ENCODE results near the gene ACBD4. TPM values are rescaled to one million over a fixed set of nuclear protein-coding genes. Genes with fewer than 3 reads are reported as not detected.

ACBD4 gene
- total and polyA plus RNA-seq, 2 of the 13 experiments (the other 11 are each of a cell fraction or from before 2014, with no cell fraction given), result 16.1 to 26.9 TPM

- no peak for TF ChIP-seq ZHX2 (IDR thresholded peaks at IDR 0.05; ENCODE audit: low read depth)
- peak; percentile 87; the same call in 1 of the 2 replicates for TF ChIP-seq ZHX2 (CRISPR knock-in tag; IDR thresholded peaks at IDR 0.05; ENCODE audit: borderline replicate concordance)
- no peak for TF ChIP-seq SOX5 (CRISPR knock-in tag; IDR thresholded peaks at IDR 0.05; ENCODE audit: borderline replicate concordance)
- no peak for TF ChIP-seq ZNF3 (CRISPR knock-in tag; IDR thresholded peaks at IDR 0.05)
- TF ChIP-seq ZNF678 (CRISPR knock-in tag; IDR thresholded peaks at IDR 0.05), result peak; percentile 96
- TF ChIP-seq NR0B2 (CRISPR knock-in tag; IDR thresholded peaks at IDR 0.05), result peak; percentile 86
- peak; percentile 52; the same call in 1 of the 2 replicates for TF ChIP-seq HNF4A (CRISPR knock-in tag; IDR thresholded peaks at IDR 0.05)
- TF ChIP-seq ZNF138 (CRISPR knock-in tag; IDR thresholded peaks at IDR 0.05; ENCODE audit: low read depth), result peak; percentile 84
- TF ChIP-seq, protein P1, sequence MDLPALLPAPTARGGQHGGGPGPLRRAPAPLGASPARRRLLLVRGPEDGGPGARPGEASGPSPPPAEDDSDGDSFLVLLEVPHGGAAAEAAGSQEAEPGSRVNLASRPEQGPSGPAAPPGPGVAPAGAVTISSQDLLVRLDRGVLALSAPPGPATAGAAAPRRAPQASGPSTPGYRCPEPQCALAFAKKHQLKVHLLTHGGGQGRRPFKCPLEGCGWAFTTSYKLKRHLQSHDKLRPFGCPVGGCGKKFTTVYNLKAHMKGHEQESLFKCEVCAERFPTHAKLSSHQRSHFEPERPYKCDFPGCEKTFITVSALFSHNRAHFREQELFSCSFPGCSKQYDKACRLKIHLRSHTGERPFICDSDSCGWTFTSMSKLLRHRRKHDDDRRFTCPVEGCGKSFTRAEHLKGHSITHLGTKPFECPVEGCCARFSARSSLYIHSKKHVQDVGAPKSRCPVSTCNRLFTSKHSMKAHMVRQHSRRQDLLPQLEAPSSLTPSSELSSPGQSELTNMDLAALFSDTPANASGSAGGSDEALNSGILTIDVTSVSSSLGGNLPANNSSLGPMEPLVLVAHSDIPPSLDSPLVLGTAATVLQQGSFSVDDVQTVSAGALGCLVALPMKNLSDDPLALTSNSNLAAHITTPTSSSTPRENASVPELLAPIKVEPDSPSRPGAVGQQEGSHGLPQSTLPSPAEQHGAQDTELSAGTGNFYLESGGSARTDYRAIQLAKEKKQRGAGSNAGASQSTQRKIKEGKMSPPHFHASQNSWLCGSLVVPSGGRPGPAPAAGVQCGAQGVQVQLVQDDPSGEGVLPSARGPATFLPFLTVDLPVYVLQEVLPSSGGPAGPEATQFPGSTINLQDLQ (CRISPR knock-in tag; IDR thresholded peaks at IDR 0.05), result no peak; the same call in 1 of the 2 replicates
- TF ChIP-seq MAZ (IDR thresholded peaks at IDR 0.05; ENCODE audit: borderline replicate concordance, low read depth, low read length), result peak; percentile 93
- no peak; the same call in none of the 2 replicates for TF ChIP-seq MAZ (CRISPR knock-in tag; IDR thresholded peaks at IDR 0.05; ENCODE audit: low read depth)
- no peak for TF ChIP-seq FOXO4 (CRISPR knock-in tag; conservative IDR thresholded peaks at IDR 0.05)
- TF ChIP-seq REPIN1 (CRISPR knock-in tag; IDR thresholded peaks at IDR 0.05; ENCODE audit: borderline replicate concordance, low read depth), result no peak
- no peak for TF ChIP-seq TOPORS (CRISPR knock-in tag; IDR thresholded peaks at IDR 0.05)
- TF ChIP-seq, protein P2, sequence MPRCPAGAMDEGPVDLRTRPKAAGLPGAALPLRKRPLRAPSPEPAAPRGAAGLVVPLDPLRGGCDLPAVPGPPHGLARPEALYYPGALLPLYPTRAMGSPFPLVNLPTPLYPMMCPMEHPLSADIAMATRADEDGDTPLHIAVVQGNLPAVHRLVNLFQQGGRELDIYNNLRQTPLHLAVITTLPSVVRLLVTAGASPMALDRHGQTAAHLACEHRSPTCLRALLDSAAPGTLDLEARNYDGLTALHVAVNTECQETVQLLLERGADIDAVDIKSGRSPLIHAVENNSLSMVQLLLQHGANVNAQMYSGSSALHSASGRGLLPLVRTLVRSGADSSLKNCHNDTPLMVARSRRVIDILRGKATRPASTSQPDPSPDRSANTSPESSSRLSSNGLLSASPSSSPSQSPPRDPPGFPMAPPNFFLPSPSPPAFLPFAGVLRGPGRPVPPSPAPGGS (CRISPR knock-in tag; IDR thresholded peaks at IDR 0.05), result 0 out of 2 replicates have a peak, but pooled peaks have one; percentile 65
- no peak for TF ChIP-seq ZNF160 (CRISPR knock-in tag; IDR thresholded peaks at IDR 0.05)
- TF ChIP-seq MYNN (CRISPR knock-in tag; IDR thresholded peaks at IDR 0.05; ENCODE audit: low read depth), result no peak
Observed at GRCh38 chr17:45160447-45161287, 25.2 kb downstream of the ACBD4 start (continued).
